ENCODE data around the gene ARHGAP21.
"Not testable (repeated sequence)": the region's sequence is repeated elsewhere in the genome, so short reads cannot be mapped to it uniquely, and the experiment has no call there.

The ARHGAP21 gene

GRCh38 chr10:24623383-24623782 is 100.3 kb downstream of the ARHGAP21 start:
- no peak for DNase-seq

- DNase-seq = peak in 1 of 2 experiments; percentile 40
Observed at GRCh38 chr10:24622781-24623301, 100.8 kb downstream of the ARHGAP21 start.

- DNase-seq = not testable (repeated sequence)
Observed at GRCh38 chr10:24621035-24621795, 102.5 kb downstream of the ARHGAP21 start.

- not testable (repeated sequence) for DNase-seq
Observed at GRCh38 chr10:24619994-24620310, 103.7 kb downstream of the ARHGAP21 start.

- not testable (repeated sequence) for DNase-seq
Observed at GRCh38 chr10:24619291-24619993, 104.2 kb downstream of the ARHGAP21 start.

GRCh38 chr10:24618401-24618800 is 105.3 kb downstream of the ARHGAP21 start:
- no peak for DNase-seq

- no peak for DNase-seq
Observed at GRCh38 chr10:24617771-24618396, 105.8 kb downstream of the ARHGAP21 start.

GRCh38 chr10:24616536-24616935 is 107.2 kb downstream of the ARHGAP21 start:
- DNase-seq = no peak

- no peak for DNase-seq
Observed at GRCh38 chr10:24606021-24606420, 117.7 kb downstream of the ARHGAP21 start.

GRCh38 chr10:24605141-24605540 is 118.5 kb downstream of the ARHGAP21 start:
- no peak for DNase-seq

- DNase-seq = no peak
Observed at GRCh38 chr10:24603333-24603732, 120.4 kb downstream of the ARHGAP21 start.

- no peak for DNase-seq
Observed at GRCh38 chr10:24597961-24598360, 125.7 kb downstream of the ARHGAP21 start.

- DNase-seq = no peak
Observed at GRCh38 chr10:24597426-24597825, 126.3 kb downstream of the ARHGAP21 start.

GRCh38 chr10:24596217-24596930 is 127.3 kb downstream of the ARHGAP21 start:
- no peak for DNase-seq

- DNase-seq = no peak
Observed at GRCh38 chr10:24590697-24591457, 132.8 kb downstream of the ARHGAP21 start.

- DNase-seq = no peak
Observed at GRCh38 chr10:24589265-24589664, 134.4 kb downstream of the ARHGAP21 start.

GRCh38 chr10:24579906-24580305 is 143.8 kb downstream of the ARHGAP21 start:
- DNase-seq = peak; percentile 26 to 54

GRCh38 chr10:24579448-24579847 is 144.2 kb downstream of the ARHGAP21 start:
- DNase-seq = no peak

- DNase-seq = no peak
Observed at GRCh38 chr10:24575481-24576002, 148.1 kb downstream of the ARHGAP21 start.

- DNase-seq = no peak
Observed at GRCh38 chr10:24574578-24575155, 149.0 kb downstream of the ARHGAP21 start.

GRCh38 chr10:24574161-24574560 is 149.5 kb downstream of the ARHGAP21 start:
- DNase-seq = no peak
